Panc1 (cell line): ENCODE data around the gene ISG15.

Experiments used
- TF ChIP-seq, protein P1 (sequence below), 2 experiments: IDR thresholded peaks; 2 replicates each; pipeline ENCODE4 v1.6.1; 2011 to 2012; ENCODE audit warnings: low read depth in 2 of 2, control low read depth in 1 of 2, low read length in 1 of 2, mild to moderate bottlenecking in 1 of 2, moderate library complexity in 1 of 2; ENCODE audit not compliant: insufficient read depth in 1 of 2
- TF ChIP-seq, protein P2 (sequence below): fragments of 450-650 bp; IDR thresholded peaks from 2 replicates; pipeline ENCODE4 v1.5.1; 2017; ENCODE audit warnings: mild to moderate bottlenecking

- TF ChIP-seq, protein P1, sequence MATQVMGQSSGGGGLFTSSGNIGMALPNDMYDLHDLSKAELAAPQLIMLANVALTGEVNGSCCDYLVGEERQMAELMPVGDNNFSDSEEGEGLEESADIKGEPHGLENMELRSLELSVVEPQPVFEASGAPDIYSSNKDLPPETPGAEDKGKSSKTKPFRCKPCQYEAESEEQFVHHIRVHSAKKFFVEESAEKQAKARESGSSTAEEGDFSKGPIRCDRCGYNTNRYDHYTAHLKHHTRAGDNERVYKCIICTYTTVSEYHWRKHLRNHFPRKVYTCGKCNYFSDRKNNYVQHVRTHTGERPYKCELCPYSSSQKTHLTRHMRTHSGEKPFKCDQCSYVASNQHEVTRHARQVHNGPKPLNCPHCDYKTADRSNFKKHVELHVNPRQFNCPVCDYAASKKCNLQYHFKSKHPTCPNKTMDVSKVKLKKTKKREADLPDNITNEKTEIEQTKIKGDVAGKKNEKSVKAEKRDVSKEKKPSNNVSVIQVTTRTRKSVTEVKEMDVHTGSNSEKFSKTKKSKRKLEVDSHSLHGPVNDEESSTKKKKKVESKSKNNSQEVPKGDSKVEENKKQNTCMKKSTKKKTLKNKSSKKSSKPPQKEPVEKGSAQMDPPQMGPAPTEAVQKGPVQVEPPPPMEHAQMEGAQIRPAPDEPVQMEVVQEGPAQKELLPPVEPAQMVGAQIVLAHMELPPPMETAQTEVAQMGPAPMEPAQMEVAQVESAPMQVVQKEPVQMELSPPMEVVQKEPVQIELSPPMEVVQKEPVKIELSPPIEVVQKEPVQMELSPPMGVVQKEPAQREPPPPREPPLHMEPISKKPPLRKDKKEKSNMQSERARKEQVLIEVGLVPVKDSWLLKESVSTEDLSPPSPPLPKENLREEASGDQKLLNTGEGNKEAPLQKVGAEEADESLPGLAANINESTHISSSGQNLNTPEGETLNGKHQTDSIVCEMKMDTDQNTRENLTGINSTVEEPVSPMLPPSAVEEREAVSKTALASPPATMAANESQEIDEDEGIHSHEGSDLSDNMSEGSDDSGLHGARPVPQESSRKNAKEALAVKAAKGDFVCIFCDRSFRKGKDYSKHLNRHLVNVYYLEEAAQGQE (IDR thresholded peaks at IDR 0.05; ENCODE audit: insufficient read depth in 1 of 2, low read depth in 2 of 2, low read length in 1 of 2), result no peak
- TF ChIP-seq, protein P2, sequence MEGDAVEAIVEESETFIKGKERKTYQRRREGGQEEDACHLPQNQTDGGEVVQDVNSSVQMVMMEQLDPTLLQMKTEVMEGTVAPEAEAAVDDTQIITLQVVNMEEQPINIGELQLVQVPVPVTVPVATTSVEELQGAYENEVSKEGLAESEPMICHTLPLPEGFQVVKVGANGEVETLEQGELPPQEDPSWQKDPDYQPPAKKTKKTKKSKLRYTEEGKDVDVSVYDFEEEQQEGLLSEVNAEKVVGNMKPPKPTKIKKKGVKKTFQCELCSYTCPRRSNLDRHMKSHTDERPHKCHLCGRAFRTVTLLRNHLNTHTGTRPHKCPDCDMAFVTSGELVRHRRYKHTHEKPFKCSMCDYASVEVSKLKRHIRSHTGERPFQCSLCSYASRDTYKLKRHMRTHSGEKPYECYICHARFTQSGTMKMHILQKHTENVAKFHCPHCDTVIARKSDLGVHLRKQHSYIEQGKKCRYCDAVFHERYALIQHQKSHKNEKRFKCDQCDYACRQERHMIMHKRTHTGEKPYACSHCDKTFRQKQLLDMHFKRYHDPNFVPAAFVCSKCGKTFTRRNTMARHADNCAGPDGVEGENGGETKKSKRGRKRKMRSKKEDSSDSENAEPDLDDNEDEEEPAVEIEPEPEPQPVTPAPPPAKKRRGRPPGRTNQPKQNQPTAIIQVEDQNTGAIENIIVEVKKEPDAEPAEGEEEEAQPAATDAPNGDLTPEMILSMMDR, result no peak
Measured at GRCh38 chr1:1048765-1049164, 35.5 kb downstream of the ISG15 start.
